Measurements from ENCODE around the gene PHTF2. TPM values are rescaled to one million over a fixed set of nuclear protein-coding genes. Genes with fewer than 3 reads are reported as not detected.

PHTF2 gene
- total RNA-seq, 2 experiments from 2014 or later = 26.9 to 62.4 TPM

DNA sequence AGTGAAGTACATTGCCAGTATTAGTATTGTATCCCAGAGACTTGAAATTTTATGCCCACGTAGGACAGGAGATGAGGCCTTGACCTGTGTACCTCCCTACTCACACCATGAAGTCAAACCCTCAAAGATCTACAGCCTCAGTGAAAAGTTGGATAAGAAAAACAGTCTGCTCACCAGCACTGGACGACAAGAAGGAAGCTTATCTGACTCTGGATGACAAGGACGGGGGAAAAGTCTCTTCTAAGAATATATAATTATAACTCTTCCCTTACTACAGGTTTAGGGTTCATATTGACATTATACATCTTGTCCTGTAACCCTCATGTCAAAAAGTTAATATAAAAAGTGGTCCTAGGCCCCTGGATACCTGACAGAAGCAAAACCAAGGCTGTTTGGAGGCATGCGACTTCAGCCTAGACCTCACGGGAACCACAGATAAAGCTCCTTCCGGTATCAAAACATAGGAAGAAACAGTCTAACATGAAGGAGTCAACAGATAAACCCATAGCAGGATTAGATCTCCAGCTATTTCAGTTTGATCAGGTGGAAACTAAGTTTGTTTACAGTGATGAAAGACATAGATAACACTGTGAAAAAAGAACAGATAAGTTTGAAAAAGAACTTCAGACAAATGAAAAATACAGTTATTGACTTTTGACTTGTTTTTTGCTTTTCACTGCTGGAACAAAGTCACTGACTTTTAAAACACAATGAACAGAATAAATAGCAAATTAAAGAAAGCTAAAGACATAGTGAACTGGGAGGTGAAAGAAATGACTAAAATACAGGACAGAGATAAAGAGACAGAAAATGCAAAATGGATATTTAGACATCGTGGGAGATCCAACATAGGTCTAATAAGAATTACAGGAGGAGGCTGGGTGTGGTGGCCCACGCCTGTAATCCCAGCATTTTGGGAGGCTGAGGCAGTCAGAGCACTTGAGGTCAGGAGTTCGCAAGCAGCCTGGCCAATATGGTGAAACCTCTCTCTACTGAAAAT, 145.9 kb downstream of the PHTF2 start:
- CTCF ChIA-PET (ENCODE audit: unreplicated experiment) = no interaction called here

DNA sequence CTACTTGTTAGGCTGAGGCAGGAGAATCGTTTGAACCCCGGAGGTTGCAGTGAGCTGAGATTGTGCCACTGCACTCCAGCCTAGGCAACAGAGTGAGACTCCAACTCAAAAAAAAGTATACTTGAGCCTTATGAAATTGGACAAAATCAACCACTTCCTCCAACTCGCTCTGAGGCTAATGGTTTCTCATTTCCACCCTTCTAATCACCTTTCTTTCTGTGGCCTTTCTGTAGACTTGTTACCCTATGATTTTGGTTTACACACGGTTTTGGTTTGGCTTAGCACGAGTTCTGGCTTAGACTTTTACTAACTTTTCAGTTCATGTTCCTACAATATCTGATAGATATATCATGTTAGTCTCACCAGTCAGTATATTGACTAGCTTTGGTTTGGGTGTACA, 152.0 kb downstream of the PHTF2 start:
- Histone ChIP-seq H2AFZ (ENCODE audit: low read length) (no peak overlapping the region), H3K9me2 (ENCODE audit: insufficient read depth, low read length) (no peaks in the 10 kb centered on the region), H4K20me1 (ENCODE audit: insufficient read depth, low read length) (no peaks in the 10 kb centered on the region), H3K79me2 (ENCODE audit: insufficient read depth, low read depth, low read length) (no peaks in the 10 kb centered on the region), H3K36me3 (ENCODE audit: insufficient read depth, low read length) (peaks cover 42% of the 10 kb centered on the region), H3K4me1 (ENCODE audit: insufficient read depth, low read length, poor library complexity, severe bottlenecking) (no peaks in the 10 kb centered on the region), H3K27ac (ENCODE audit: low read depth, low read length, poor library complexity, severe bottlenecking) (no peak overlapping the region), H3K9me3 (ENCODE audit: low read length) (no peaks in the 10 kb centered on the region), H3K4me2 (ENCODE audit: low read length) (no peak overlapping the region), H3K4me3 (ENCODE audit: low read depth, low read length, poor library complexity, severe bottlenecking) (no peak overlapping the region)
- no peak for DNase-seq (ENCODE audit: low spot score)
- BruUV-seq (replicated peaks) = no TSS peak
- ChIA-PET CTCF (ENCODE audit: unreplicated experiment) (no interaction called here), POLR2A (no interaction called here)
- intact Hi-C loops (cut with micrococcal nuclease; ENCODE audit: unreplicated experiment) = no loop called here
- TF ChIP-seq, protein P1, sequence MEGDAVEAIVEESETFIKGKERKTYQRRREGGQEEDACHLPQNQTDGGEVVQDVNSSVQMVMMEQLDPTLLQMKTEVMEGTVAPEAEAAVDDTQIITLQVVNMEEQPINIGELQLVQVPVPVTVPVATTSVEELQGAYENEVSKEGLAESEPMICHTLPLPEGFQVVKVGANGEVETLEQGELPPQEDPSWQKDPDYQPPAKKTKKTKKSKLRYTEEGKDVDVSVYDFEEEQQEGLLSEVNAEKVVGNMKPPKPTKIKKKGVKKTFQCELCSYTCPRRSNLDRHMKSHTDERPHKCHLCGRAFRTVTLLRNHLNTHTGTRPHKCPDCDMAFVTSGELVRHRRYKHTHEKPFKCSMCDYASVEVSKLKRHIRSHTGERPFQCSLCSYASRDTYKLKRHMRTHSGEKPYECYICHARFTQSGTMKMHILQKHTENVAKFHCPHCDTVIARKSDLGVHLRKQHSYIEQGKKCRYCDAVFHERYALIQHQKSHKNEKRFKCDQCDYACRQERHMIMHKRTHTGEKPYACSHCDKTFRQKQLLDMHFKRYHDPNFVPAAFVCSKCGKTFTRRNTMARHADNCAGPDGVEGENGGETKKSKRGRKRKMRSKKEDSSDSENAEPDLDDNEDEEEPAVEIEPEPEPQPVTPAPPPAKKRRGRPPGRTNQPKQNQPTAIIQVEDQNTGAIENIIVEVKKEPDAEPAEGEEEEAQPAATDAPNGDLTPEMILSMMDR (conservative IDR thresholded peaks at IDR 0.05; ENCODE audit: low read length) = no peak
- TF ChIP-seq EZH2phosphoT487 (IDR thresholded peaks at IDR 0.05; ENCODE audit: borderline replicate concordance, low read depth, low read length) = no peak

More for the DNA sequence above, 145.9 kb downstream of the PHTF2 start:
- BruUV-seq (replicated peaks) = no TSS peak
- H2AFZ ChIP-seq (ENCODE audit: low read length) = no peak overlapping the region
- intact Hi-C loops (cut with micrococcal nuclease; ENCODE audit: unreplicated experiment) = no loop called here
- no peaks in the 10 kb centered on the region for H4K20me1 ChIP-seq (ENCODE audit: insufficient read depth, low read length)
- POLR2A ChIA-PET = interaction anchor here (0.6 to 0.9 kb wide), 3 partner anchors 40 to 293 kb away, joined by 3 read pairs; no protein-coding TSS in a partner anchor
- H3K27ac ChIP-seq (ENCODE audit: low read depth, low read length, poor library complexity, severe bottlenecking) = no peak overlapping the region
- no peak overlapping the region for H3K4me3 ChIP-seq (ENCODE audit: low read depth, low read length, poor library complexity, severe bottlenecking)
- no peak for DNase-seq (ENCODE audit: low spot score)
- H3K79me2 ChIP-seq (ENCODE audit: insufficient read depth, low read depth, low read length) = no peaks in the 10 kb centered on the region; the same call in 1 of the 2 replicates
- no peaks in the 10 kb centered on the region for H3K9me2 ChIP-seq (ENCODE audit: insufficient read depth, low read length)
- H3K4me2 ChIP-seq (ENCODE audit: low read length) = no peak overlapping the region
- TF ChIP-seq, protein P1 (conservative IDR thresholded peaks at IDR 0.05; ENCODE audit: low read length) = no peak
- no peak for TF ChIP-seq EZH2phosphoT487 (IDR thresholded peaks at IDR 0.05; ENCODE audit: borderline replicate concordance, low read depth, low read length)
- H3K4me1 ChIP-seq (ENCODE audit: insufficient read depth, low read length, poor library complexity, severe bottlenecking) = peaks cover 15% of the 10 kb centered on the region
- peaks cover 45% of the 10 kb centered on the region for H3K36me3 ChIP-seq (ENCODE audit: insufficient read depth, low read length)
- no peaks in the 10 kb centered on the region for H3K9me3 ChIP-seq (ENCODE audit: low read length)

Data from OCI-LY7 (cell line).